Right lobe of liver (tissue), 4 donors: ENCODE results near the gene B4GAT1.

Experiments used
- POLR2A ChIP-seq: fragments of 450-650 bp; IDR thresholded peaks from one replicate; pipeline ENCODE4 v1.6.1; 2017; ENCODE audit warnings: antibody characterized with exemption, mild to moderate bottlenecking
- TF ChIP-seq, protein P1 (sequence below), 4 donors: fragments of 200-600 bp in 3 of 4; fragments of 450-650 bp in 1 of 4; IDR thresholded peaks; one replicate each; pipeline versions ENCODE4 v1.5.1 to v1.8.0; 2016 to 2022; ENCODE audit warnings: antibody characterized with exemption in 4 of 4, mild to moderate bottlenecking in 2 of 4
- donor health status: DM: no; HTN: no; CAD: no.
- donor health status: DM: no; HTN: no; CAD: no.
- donor health status: DM: no; HTN: yes; CAD: no.

DNA sequence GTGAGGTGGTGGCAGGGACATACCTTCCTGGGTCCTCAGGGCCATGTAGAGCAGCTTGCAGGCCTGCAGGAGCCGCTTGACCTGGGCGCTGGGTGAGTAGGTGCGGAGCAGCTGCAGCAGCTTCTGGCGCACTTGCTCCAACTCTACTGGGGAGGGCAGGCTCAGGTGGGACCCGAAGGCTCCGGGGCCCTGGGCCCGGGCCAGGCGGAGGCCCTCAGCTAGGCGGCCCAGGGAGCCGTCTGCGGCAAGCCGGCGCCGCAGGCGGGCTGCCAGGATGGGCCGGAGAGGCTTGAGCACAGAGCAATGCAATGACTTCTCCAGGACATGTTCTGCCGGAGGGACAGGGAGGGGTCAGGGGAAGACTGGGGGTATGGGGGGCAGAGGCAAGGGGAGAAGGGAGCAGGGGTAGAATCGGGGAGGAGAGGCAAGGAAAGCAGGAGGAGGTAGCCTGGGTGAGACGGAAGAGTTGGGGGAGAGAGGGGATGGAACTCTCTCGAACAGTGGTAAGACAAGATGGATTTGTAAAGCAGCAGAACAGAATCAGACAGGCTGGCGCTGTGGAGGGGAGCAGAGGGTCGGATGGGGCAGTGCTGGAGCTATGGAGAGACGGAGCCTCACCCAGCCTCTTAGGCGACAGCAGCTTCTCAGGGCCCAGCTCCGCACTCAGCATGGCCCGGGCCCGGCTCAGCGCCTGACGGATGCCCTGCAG, 13.4 kb downstream of the B4GAT1 start:
- TF ChIP-seq, protein P1, sequence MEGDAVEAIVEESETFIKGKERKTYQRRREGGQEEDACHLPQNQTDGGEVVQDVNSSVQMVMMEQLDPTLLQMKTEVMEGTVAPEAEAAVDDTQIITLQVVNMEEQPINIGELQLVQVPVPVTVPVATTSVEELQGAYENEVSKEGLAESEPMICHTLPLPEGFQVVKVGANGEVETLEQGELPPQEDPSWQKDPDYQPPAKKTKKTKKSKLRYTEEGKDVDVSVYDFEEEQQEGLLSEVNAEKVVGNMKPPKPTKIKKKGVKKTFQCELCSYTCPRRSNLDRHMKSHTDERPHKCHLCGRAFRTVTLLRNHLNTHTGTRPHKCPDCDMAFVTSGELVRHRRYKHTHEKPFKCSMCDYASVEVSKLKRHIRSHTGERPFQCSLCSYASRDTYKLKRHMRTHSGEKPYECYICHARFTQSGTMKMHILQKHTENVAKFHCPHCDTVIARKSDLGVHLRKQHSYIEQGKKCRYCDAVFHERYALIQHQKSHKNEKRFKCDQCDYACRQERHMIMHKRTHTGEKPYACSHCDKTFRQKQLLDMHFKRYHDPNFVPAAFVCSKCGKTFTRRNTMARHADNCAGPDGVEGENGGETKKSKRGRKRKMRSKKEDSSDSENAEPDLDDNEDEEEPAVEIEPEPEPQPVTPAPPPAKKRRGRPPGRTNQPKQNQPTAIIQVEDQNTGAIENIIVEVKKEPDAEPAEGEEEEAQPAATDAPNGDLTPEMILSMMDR (IDR thresholded peaks at IDR 0.05), result no peak
- TF ChIP-seq POLR2A, result no peak
